GM19099 (cell line): ENCODE data around the gene NOL9.

ENCODE experiments used
- POLR2A ChIP-seq: IDR thresholded peaks from 3 replicates; pipeline ENCODE4 v1.6.1; 2011; ENCODE audit warnings: low read depth; ENCODE audit not compliant: insufficient read length; ENCODE audit errors: extremely low read depth

Gene NOL9

DNA sequence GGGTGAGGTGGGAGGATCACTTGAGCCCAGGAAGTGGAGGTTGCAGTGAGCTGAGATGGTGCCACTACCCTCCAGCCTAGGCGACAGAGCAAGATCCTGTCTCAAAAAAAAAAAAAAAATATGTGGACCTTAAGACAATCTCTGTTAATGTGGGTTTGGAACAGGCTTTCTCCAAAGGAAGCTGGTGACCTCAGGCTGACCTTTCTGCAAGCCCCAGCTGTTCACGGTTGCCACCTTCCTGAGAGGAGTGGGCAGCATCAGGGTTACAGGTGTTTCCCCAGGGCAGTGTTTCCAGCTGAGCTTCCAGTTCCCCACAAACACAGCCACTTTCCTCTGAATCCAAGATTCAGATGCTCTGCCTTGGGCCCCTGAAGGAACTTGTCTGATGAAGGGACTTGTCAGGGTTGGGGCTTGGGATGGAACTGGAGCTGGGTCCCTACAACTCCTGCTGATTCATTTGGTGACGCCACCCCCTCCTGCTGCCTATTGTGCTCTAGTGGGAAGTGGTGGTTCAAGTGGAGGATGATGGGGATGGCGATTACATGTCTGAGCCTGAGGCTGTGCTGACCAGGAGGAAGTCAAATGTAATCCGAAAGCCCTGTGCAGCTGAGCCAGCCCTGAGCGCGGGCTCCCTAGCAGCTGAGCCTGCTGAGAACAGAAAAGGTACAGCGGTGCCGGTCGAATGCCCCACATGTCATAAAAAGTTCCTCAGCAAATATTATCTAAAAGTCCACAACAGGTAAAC, 27.4 kb upstream of the NOL9 start:
- TF ChIP-seq POLR2A: no peak

DNA sequence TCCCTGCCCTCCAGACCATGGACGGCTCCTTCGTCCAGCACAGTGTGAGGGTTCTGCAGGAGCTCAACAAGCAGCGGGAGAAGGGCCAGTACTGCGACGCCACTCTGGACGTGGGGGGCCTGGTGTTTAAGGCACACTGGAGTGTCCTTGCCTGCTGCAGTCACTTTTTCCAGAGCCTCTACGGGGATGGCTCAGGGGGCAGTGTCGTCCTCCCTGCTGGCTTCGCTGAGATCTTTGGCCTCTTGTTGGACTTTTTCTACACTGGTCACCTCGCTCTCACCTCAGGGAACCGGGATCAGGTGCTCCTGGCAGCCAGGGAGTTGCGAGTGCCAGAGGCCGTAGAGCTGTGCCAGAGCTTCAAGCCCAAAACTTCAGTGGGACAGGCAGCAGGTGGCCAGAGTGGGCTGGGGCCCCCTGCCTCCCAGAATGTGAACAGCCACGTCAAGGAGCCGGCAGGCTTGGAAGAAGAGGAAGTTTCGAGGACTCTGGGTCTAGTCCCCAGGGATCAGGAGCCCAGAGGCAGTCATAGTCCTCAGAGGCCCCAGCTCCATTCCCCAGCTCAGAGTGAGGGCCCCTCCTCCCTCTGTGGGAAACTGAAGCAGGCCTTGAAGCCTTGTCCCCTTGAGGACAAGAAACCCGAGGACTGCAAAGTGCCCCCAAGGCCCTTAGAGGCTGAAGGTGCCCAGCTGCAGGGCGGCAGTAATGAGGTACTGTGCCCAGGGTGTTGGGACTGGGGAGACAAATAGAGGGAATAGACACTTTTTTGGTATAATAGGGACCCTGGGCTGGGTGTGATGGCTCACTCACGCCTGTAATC, 26.5 kb upstream of the NOL9 start:
- no peak for TF ChIP-seq POLR2A

DNA sequence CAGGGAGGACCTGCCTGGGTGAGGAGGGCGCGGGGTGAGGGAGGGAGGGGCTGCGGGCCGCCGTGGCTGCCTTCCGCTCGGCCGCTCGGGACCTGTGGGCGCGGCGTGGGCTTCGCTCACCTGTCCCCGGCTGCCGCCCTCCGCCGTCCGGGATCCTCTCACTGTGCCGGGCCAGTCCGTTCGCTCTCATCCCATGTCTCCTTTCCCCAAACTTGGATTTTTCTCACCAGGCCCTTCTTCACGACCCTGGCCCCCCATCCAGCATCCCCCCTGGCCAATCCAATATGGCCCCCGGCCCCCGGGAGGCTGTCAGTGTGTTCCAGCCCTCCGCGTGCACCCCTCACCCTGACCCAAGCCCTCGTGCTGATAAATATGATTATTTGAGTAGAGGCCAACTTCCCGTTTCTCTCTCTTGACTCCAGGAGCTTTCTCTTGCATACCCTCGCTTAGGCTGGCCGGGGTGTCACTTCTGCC, 25.8 kb upstream of the NOL9 start:
- TF ChIP-seq POLR2A: no peak

DNA sequence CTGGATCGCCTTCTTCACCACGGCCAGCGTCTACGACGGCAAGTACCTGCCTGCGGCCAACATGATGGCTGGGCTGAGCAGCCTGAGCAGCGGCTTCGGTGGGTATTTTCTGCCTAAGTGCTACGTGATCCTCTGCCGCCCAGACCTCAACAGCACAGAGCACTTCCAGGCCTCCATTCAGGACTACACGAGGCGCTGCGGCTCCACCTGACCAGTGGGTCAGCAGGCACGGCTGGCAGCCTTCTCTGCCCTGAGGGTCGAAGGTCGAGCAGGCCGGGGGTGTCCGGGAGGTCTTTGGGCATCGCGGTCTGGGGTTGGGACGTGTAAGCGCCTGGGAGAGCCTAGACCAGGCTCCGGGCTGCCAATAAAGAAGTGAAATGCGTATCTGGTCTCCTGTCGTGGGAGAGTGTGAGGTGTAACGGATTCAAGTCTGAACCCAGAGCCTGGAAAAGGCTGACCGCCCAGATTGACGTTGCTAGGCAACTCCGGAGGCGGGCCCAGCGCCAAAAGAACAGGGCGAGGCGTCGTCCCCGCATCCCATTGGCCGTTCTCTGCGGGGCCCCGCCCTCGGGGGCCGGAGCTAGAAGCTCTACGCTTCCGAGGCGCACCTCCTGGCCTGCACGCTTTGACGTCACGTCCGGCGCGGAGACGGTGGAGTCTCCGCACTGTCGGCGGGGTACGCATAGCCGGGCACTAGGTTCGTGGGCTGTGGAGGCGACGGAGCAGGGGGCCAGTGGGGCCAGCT, 25.2 kb upstream of the NOL9 start, which contains the start of gene ZBTB48:
ZBTB48 (plus strand) TSS at position 621 of the 745 bp plus-strand sequence. CDS start 616 bp downstream, outside the sequence.
- TF ChIP-seq POLR2A: peak; percentile 96

GRCh38 chr1:6578624-6579373, 24.5 kb upstream of the NOL9 start:
- TF ChIP-seq POLR2A: no peak

GRCh38 chr1:6577831-6578525, 23.7 kb upstream of the NOL9 start:
- no peak for TF ChIP-seq POLR2A

DNA sequence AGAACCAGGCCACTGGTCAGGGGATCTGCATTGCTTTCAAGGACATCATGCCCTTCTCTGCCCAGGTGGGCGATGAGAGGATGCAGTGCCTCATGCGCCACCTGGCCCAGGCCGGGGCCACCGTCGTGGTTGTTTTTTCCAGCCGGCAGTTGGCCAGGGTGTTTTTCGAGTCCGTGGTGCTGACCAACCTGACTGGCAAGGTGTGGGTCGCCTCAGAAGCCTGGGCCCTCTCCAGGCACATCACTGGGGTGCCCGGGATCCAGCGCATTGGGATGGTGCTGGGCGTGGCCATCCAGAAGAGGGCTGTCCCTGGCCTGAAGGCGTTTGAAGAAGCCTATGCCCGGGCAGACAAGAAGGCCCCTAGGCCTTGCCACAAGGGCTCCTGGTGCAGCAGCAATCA, 20.5 kb upstream of the NOL9 start:
- no peak for TF ChIP-seq POLR2A

GRCh38 chr1:6574025-6574620, 19.8 kb upstream of the NOL9 start:
- TF ChIP-seq POLR2A: no peak

DNA sequence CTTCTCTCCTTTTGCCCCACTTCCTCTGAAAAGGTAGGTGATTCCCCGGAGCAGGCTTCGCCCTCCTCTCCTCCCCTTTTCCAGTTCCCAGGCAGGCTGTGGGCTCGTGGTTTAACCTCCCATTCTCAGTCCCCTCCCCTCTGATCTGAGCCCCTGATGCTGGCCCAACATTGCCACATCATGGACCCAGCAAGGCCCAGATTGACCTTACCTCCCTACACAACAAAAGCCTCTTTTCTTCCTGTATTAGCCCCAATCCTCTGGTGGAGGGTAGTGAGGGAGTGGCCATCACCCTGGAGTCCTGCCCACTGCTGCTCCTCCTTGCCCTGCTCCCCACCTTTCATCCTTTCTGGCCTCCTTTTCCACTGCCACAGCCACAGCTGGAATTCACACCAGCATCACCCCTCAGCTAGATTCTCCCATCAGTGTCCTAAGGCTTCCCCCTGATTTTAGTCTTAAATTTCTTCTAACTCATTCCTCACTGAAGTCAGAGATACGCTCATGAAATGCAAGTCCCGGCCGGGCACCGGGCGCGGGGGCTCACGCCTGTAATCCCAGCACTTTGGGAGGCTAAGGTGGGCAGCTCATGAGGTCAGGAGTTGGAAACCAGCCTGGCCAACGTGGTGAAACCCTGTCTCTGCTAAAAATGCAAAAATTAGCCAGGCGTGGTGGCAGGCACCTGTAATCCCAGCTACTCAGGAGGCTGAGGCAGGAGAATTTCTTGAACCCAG, 18.5 kb upstream of the NOL9 start:
- no peak for TF ChIP-seq POLR2A

GRCh38 chr1:6570987-6571386, 16.7 kb upstream of the NOL9 start:
- no peak for TF ChIP-seq POLR2A

DNA sequence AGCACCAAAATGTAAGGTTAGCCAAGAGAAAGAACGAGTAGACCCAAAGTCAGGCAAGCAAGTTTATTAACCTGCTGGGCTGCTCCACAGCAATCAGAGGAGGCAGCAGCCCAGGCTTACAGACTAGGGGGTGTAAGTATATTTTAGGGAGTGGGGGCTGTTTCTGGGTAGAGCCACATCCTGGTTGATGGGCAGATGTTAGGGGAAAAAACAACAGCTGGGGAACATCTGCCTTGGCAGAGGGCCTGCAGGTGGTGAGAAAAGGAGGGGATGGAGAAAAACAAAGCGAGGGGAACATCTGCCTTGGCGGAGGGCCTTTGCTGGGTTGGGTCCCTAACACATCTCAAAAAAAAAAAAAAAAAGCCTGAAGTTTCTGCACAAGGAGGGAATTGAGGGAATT, 15.8 kb upstream of the NOL9 start:
- no peak for TF ChIP-seq POLR2A

DNA sequence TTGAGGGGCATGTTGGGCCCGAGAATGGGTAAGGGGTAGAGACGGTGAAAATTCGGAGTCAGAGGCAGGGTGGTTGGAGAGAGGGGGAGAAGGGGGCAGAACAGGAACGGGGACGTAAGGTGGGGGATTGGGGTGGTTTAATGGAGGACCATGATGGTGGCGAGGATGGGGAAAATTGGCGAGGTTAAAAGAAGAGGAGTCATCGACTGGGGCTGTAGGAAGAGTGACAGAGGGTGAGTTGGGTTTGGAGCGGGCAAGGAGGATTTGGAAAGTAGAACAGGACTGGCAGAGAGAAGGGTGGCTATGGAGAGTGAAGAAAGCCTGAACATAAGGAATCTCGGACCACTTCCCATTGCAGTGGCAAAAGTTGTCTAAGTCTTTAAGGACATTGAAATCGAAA, 14.7 kb upstream of the NOL9 start:
- no peak for TF ChIP-seq POLR2A

DNA sequence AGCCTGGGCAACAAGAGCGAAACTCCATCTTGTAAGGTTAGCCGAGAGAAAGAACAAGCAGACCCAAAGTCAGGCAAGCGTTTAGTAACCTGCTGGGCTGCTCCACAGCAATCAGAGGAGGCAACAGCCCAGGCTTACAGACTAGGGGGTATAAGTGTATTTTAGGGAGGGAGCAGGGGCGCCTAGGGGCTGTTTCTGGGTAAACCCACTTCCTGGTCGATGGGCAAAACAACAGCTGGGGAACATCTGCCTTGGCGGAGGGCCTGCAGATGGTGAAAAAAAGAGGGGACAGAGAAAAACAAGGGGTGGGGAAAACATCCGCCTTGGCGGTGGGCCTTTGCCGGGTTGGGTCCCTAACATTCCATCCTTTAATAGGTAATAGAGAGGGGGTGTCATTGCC, 6.0 kb upstream of the NOL9 start:
- no peak for TF ChIP-seq POLR2A
